Right kidney (tissue), 1 donor: ENCODE results near the gene UBE2O.

ENCODE experiments used
- DNase-seq: peaks from one replicate; pipeline ENCODE4 v3.0.0-alpha.2; 2016

UBE2O gene

DNA sequence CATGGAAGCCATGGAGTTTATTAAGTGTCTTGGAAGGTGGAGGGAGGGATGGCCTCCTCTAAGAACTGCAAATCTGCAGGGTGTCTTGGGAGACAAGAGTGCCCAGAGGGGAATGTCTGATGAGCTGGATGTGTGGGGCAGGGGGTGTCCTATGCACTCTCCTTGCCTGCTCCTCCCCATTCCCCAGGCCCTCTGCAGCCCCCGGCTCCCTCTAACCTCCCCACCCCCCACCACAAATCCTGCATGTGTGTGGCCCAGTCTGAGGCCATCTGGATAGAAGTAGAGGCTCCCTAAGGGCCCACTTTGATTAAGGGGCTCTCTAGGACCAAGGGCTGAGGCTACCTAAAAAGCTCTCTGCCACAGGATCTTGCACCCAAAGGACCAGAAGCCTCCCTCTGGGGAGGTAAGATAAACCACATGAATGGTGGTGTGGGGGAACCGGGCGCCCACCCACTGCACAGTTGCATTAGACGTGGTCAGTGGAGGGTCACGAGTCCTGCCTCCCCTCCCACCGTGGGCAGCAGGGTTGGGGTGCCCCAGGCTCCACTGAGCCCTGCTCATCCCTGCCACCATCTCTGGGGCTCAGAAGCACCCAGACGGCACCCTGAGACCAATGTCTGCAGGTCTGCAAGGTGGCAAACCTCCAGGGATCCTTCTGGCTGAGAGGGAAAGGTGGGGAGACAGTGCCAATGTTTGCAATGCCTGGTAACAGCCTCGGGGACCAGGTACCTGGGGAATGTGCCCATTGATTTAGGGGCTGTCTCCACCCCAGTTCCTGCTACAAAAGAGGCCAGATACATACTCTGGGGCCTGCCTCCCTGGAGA, 15.1 kb upstream of the UBE2O start:
- DNase-seq: no peak

- no peak for DNase-seq
These were observed 14.4 kb upstream of the UBE2O start, which contains the start of gene AANAT for GRCh38 chr17:76467366-76467765. AANAT (plus strand) TSS chr17:76467603; CDS start chr17:76468747, 1,144 bp downstream.

DNA sequence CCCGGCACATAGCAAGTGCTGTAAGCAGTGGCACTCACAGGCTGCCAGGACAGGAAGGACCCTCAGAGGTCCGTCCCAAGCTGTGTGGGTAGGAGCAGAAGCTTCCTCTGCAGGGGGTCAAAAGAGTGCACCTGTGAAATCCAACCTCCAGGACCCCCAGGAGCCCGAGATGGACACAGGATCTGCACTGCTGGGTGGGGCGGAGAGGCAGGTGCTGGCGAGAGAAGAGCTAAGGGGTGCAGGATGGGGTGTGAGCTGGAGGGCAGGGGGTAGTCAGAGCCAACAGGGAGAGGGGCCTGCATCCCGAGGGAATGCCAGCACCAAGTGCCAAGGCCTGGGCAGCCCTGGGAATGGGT, 13.8 kb upstream of the UBE2O start:
- no peak for DNase-seq

- no peak for DNase-seq
These were observed 9.8 kb upstream of the UBE2O start for GRCh38 chr17:76462556-76463290.

DNA sequence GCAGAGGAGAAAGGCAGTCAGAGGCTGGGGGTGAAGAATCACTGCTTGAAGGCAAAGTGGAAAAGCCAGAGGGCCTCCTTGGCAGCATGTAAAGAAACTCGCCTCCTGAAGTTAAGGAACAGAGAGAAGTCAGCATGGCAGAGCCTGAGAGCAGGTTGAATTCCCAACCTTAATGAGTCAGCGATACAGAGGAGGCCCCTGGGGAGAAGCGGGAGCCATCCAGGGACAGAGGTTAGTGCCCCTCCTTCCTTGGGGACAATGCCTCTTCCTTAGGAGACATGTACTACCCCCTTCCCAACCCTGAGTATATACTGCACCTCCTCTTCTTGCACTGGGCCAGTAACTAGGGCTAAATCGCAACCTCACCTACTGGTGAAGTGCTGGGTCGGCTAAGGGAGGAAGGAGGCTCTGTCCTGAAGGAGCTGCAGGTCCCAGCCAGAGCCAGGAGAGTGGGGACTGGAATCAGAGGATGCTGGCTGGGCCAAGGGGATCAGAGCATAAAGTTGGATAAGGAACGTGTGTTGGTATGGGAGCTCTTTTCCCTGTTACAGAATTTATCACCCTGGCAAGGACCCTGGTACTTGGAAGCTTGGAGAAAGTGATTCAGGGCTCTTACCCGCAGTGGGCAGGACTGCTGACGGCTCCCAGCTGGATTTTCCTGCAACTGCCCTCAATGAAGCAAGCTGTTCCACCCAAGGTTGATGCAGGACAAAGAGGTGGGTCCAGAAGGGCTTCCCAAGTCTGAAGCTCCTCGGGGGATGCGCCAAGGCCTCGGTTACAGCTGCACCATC, 9.0 kb upstream of the UBE2O start:
- no peak for DNase-seq

GRCh38 chr17:76459674-76460073, 6.7 kb upstream of the UBE2O start:
- no peak for DNase-seq

GRCh38 chr17:76458580-76459490, 5.9 kb upstream of the UBE2O start:
- DNase-seq: no peak

DNA sequence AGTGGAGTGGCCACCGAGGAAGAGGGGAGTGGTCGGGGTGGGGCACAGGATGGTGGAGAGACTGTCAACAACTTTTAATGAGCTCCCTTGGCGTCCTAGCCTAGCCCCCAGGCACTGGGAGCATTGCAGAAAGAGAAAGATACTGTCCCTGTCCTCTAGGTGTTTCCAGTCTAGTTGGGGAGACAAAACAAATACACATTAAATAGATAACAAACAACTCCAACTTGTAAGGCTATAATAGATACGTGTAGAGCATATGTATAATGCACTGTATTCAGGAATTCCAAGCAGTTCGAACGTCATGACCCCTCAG, 435 bp upstream of the UBE2O start:
- no peak for DNase-seq

- DNase-seq: peak; percentile 47
These were observed 759 bp downstream of the UBE2O start for GRCh38 chr17:76452127-76452659.

DNA sequence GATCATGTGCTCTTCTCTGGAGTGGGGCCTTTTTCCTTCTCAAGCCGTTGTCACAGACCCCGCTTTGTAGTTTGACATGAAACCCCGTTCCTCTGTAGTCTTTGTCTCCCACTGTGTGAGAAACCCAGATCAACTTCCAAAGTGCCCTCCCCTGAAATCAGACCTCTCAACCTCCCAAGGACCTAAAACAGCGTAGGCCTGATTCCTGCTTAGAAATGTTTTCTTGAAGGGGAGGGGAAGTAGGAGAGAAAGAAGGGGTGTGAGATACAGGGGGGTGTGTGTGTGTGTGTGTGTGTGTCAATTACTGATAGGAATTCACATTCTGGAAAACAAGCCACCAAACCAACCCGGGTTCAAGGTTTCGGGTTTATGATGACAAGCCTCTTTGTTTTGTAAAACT, 1.4 kb downstream of the UBE2O start:
- DNase-seq: no peak

DNA sequence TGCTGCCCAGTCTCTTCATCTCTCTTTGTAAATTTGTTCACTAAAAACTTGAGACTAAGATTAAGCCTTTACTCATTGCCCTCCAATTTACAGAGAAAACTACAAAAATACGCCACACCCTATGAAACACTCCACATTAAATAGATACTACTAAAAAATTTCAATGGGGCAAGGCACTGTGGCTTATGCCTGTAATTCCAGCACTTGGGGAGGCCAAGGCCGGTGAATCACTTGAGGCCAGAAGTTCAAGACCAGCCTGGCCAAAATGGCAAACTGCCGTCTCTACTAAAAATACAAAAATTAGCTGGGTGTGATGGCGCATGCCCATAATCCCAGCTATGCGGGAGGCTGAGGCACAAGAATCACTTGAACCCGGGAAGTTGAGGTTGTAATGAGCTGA, 3.8 kb downstream of the UBE2O start:
- no peak for DNase-seq

- no peak for DNase-seq
These were observed 4.9 kb downstream of the UBE2O start for GRCh38 chr17:76447931-76448652.

- no peak for DNase-seq
These were observed 6.3 kb downstream of the UBE2O start for GRCh38 chr17:76446449-76447231.

DNA sequence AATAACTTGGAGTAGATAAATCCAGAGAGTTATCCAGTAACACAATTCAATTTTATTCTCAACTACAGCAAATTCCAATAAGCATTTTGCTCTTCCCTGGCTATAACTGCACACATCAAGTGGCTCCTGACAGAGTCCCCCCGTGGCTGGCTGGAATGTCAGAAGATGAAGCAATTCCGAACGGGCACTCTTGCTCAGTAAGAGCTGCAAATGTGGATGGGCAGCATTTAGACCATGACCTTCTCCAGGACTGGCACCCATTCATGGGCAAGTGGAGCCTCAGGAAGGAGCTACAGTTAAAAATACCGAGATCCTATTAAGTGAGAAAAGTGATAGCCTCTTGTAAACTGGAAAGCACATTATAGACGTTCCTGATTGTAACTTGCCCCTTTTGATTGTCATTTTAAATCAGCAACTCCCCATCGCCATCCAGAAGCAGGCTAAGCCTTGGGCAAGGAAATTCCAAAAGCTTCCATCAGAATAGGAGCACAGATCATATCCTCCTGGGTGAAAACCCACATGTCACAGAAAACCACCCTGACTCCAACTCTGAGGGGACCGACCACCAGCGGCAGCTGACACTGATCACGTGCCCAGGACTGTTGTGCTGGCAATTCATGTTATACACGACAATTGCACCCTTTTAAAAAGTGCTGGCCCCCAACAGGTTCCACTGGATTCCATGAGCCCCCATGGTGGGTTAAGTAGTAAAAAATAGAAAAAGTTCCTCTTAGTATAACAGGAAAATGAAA, 7.1 kb downstream of the UBE2O start:
- DNase-seq: no peak

- DNase-seq: no peak
These were observed 8.2 kb downstream of the UBE2O start for GRCh38 chr17:76444518-76445311.

- no peak for DNase-seq
These were observed 10.3 kb downstream of the UBE2O start for GRCh38 chr17:76442341-76443338.

GRCh38 chr17:76441686-76442340, 11.1 kb downstream of the UBE2O start:
- DNase-seq: no peak
